GM12878 (cell line): ENCODE results near the gene EML1. TPM values are rescaled to one million over a fixed set of nuclear protein-coding genes. Genes with fewer than 3 reads are reported as not detected.

ENCODE experiments used
- ATAC-seq: fragments of 200-7000 bp; cut with Tn5 transposase; 3 replicates; pipeline ENCODE4 v1.9.1; 2020; ENCODE audit warnings: mild to moderate bottlenecking, moderate library complexity
- BruUV-seq: library from RNA; stranded (reverse); fragments of 400-500 nt; replicated peaks from 2 replicates; lab custom pipeline; 2021; lab: Mats Ljungman, UMichigan
- CTCF ChIA-PET: fragments of 300-600 bp; sonication (Branson Sonifier 250); formaldehyde crosslinking; extraction: SDS; loops from one replicate; lab custom pipeline; 2021; ENCODE audit warnings: inconsistent platforms; lab: Yijun Ruan, JAX
- POLR2A ChIA-PET: fragments of 350-600 bp; formaldehyde crosslinking; extraction: SDS; loops from one replicate; lab custom pipeline; 2021; ENCODE audit warnings: inconsistent platforms; lab: Charles Lee
- RAD21 ChIA-PET: fragments of 300-600 bp; sonication (Branson Sonifier 250); formaldehyde crosslinking; loops from one replicate; lab custom pipeline; 2023; ENCODE audit warnings: antibody characterized with exemption; ENCODE audit not compliant: unreplicated experiment; lab: Charles Lee
- SMC1A ChIA-PET: fragments of 300-600 bp; sonication (Branson Sonifier 250); formaldehyde crosslinking; loops from one replicate; lab custom pipeline; 2023; ENCODE audit not compliant: unreplicated experiment, uncharacterized antibody; lab: Charles Lee
- DNase-seq: peaks from one replicate; pipeline ENCODE4 v3.0.0-alpha.2; 2011; ENCODE audit warnings: low read depth, low spot score
- FAIRE-seq: peaks from 3 replicates; lab custom pipeline; 2011; peaks lifted over from hg19 to GRCh38; lab: Jason Lieb, UNC
- H2AFZ ChIP-seq: 2 replicates; pipeline ENCODE4 v1.6.0; 2011; ENCODE audit warnings: low read depth, low read length, control low read depth; ENCODE audit not compliant: control insufficient read depth
- H3K27ac ChIP-seq: 2 replicates; pipeline ENCODE4 v1.5.1; 2011; ENCODE audit warnings: control low read depth; ENCODE audit not compliant: control insufficient read depth, insufficient read depth
- H3K27me3 ChIP-seq, 2 experiments: replicated peaks in 1 of 2; 2 replicates each; pipeline versions ENCODE4 v1.6.0 to v1.6.1; 2011; ENCODE audit warnings: low read length in 1 of 2; ENCODE audit not compliant: control insufficient read depth in 2 of 2, insufficient read depth in 2 of 2
- H3K36me3 ChIP-seq, 2 experiments: 2 replicates each; pipeline ENCODE4 v1.5.1; 2011; ENCODE audit warnings: low read length in 1 of 2; ENCODE audit not compliant: control insufficient read depth in 2 of 2, insufficient read depth in 2 of 2
- H3K4me1 ChIP-seq: 2 replicates; pipeline ENCODE4 v1.6.1; 2011; ENCODE audit warnings: mild to moderate bottlenecking, low read length, moderate library complexity, mixed read lengths; ENCODE audit not compliant: control insufficient read depth, insufficient read depth
- H3K4me2 ChIP-seq: 2 replicates; pipeline ENCODE4 v1.6.0; 2011; ENCODE audit warnings: control low read depth; ENCODE audit not compliant: control insufficient read depth, insufficient read depth
- H3K4me3 ChIP-seq: fragments of 200-600 bp; sonication (generic); 2 replicates; pipeline ENCODE4 v1.5.1; 2016
- H3K79me2 ChIP-seq: 2 replicates; pipeline ENCODE4 v1.6.0; 2011; ENCODE audit warnings: low read length; ENCODE audit not compliant: control insufficient read depth, insufficient read depth
- H3K9ac ChIP-seq: 2 replicates; pipeline ENCODE4 v1.8.0; 2011; ENCODE audit warnings: low read length, control low read depth, mixed read lengths; ENCODE audit not compliant: control insufficient read depth, insufficient read depth
- H3K9me3 ChIP-seq: replicated peaks from 3 replicates; pipeline ENCODE4 v1.5.1; 2011; ENCODE audit warnings: mild to moderate bottlenecking, low read length; ENCODE audit not compliant: control insufficient read depth, insufficient read depth
- H4K20me1 ChIP-seq: 2 replicates; pipeline ENCODE4 v1.6.0; 2011; ENCODE audit not compliant: control insufficient read depth, insufficient read depth
- FOXK2 ChIP-seq: fragments of 450-650 bp; IDR thresholded peaks from 2 replicates; pipeline ENCODE4 v1.6.1; 2017; ENCODE audit warnings: mild to moderate bottlenecking, moderate library complexity
- NFIC ChIP-seq: IDR thresholded peaks from 2 replicates; pipeline ENCODE4 v1.6.1; 2012; ENCODE audit warnings: low read depth, mild to moderate bottlenecking, inconsistent platforms, low read length, moderate library complexity
- NFYB ChIP-seq: IDR thresholded peaks from 2 replicates; pipeline ENCODE4 v1.6.1; 2011; ENCODE audit warnings: low read depth, mild to moderate bottlenecking, low read length, improper control_type of control experiment, moderate library complexity; ENCODE audit not compliant: insufficient read depth
- NRF1 ChIP-seq: conservative IDR thresholded peaks from 2 replicates; pipeline ENCODE4 v1.6.1; 2011; ENCODE audit warnings: mild to moderate bottlenecking, low read depth, low read length, improper control_type of control experiment
- RAD51 ChIP-seq: fragments of 450-650 bp; IDR thresholded peaks from 2 replicates; pipeline ENCODE4 v1.6.1; 2016; ENCODE audit warnings: moderate library complexity, mild to moderate bottlenecking, inconsistent platforms
- RELB ChIP-seq: fragments of 450-650 bp; IDR thresholded peaks from 2 replicates; pipeline ENCODE4 v1.6.1; 2017; ENCODE audit warnings: low read depth, mild to moderate bottlenecking, moderate library complexity
- RFX5 ChIP-seq: IDR thresholded peaks from 2 replicates; pipeline ENCODE4 v1.6.1; 2011; ENCODE audit warnings: low read depth, low read length, improper control_type of control experiment
- TBL1XR1 ChIP-seq: IDR thresholded peaks from 2 replicates; pipeline ENCODE4 v1.6.1; 2012; ENCODE audit warnings: low read depth, low read length, improper control_type of control experiment
- WRNIP1 ChIP-seq: IDR thresholded peaks from 2 replicates; pipeline ENCODE4 v1.6.1; 2011; ENCODE audit warnings: low read depth, low read length, improper control_type of control experiment, borderline replicate concordance
- YBX1 ChIP-seq: fragments of 450-650 bp; IDR thresholded peaks from 2 replicates; pipeline ENCODE4 v1.6.1; 2016; ENCODE audit warnings: antibody characterized with exemption
- ZNF217 ChIP-seq: fragments of 450-650 bp; IDR thresholded peaks from 2 replicates; pipeline ENCODE4 v1.6.1; 2017; ENCODE audit warnings: antibody characterized with exemption, mild to moderate bottlenecking
- ZNF274 ChIP-seq: IDR thresholded peaks from one replicate; pipeline ENCODE4 v1.8.0; 2011; ENCODE audit not compliant: insufficient read length, insufficient read depth
- WGBS: methylation state at CpG from one replicate; pipeline ENCODE4 v1.1.6; 2016; ENCODE audit warnings: low lambda C conversion rate; ENCODE audit not compliant: insufficient replicate concordance, insufficient coverage; ENCODE audit errors: missing lambda C conversion rate; 5-methylcytosine and 5-hydroxymethylcytosine counted together
- in situ Hi-C: fragments of 300-500 bp; cut with MboI; formaldehyde crosslinking; loops from 9 replicates; pipeline ENCODE4 v1.14.3; 2018; ENCODE audit warnings: mixed read lengths
- intact Hi-C: fragments of 100-400 bp; cut with micrococcal nuclease; formaldehyde crosslinking; loops from one replicate; pipeline ENCODE4 v1.14.2; 2022; ENCODE audit not compliant: unreplicated experiment
- polyA plus RNA-seq, 11 experiments: library from polyadenylated mRNA; depleted of rRNA in 4 of 11; unstranded in 6 of 11; stranded (reverse) in 5 of 11; fragments of >200 nt; fragmentation: Nextera tagmentation in 4 of 11; fragmentation: Illumina TruSeq in 1 of 11; extraction: Ambion mirVana in 4 of 11; extraction: Trizol in 1 of 11; gene quantifications; 1 replicate in 1 of 11; 2 replicates in 10 of 11; pipeline versions ENCODE4 v1.2.1 to v1.2.3, GENCODE V29; 2011 to 2016; ENCODE audit warnings: inconsistent platforms in 2 of 11, missing spikeins in 2 of 11, low read depth in 1 of 11
- total RNA-seq, 4 experiments: library from RNA; depleted of rRNA in 3 of 4; stranded (reverse); fragments of >200 nt in 3 of 4; fragmentation: Illumina TruSeq in 1 of 4; extraction: Trizol in 1 of 4; gene quantifications; 2 replicates each; pipeline versions ENCODE4 v1.2.1 to v1.2.3, GENCODE V29; 2013 to 2021
- TF ChIP-seq, protein P1 (sequence below): IDR thresholded peaks from 2 replicates; pipeline ENCODE4 v1.6.1; 2011; ENCODE audit warnings: low read depth, mild to moderate bottlenecking, low read length, moderate library complexity, borderline replicate concordance; ENCODE audit errors: extremely low read depth

EML1 gene
- total and polyA plus RNA-seq, 10 of the 15 experiments (the other 5 are each of a cell fraction or from before 2014, with no cell fraction given) = 0.05 to 3.4 (median 0.11) TPM; not detected in 3

GRCh38 chr14:99750746-99751450 lies 42.3 kb upstream of the EML1 start:
- Histone ChIP-seq H3K4me2 (no peak overlapping the region), H3K27me3 (peaks cover 2 to 4% of the 10 kb centered on the region in 2 experiments; a peak in 2 of 4 replicates), H3K79me2 (no peaks in the 10 kb centered on the region), H4K20me1 (no peaks in the 10 kb centered on the region), H3K9me3 (no peaks in the 10 kb centered on the region), H3K4me3 (no peak overlapping the region), H3K27ac (no peak overlapping the region), H3K4me1 (no peaks in the 10 kb centered on the region), H3K9ac (no peak overlapping the region), H3K36me3 (no peaks in the 10 kb centered on the region), H2AFZ (no peak overlapping the region)
- intact Hi-C loops (no loop called here), in situ Hi-C loops (no loop called here)
- no TSS peak for BruUV-seq
- ATAC-seq (no peak), FAIRE-seq (no peak), DNase-seq (no peak)
- ChIA-PET RAD21 (no interaction called here), CTCF (no interaction called here), SMC1A (no interaction called here)
- 21% methylated on average over 11 of the region's 11 CpGs for WGBS
- no peak for TF ChIP-seq WRNIP1
- no peak for TF ChIP-seq NFIC
- no peak for TF ChIP-seq RFX5
- TF ChIP-seq RAD51 = no peak
- TF ChIP-seq YBX1 = no peak
- no peak for TF ChIP-seq ZNF274
- TF ChIP-seq, protein P1, sequence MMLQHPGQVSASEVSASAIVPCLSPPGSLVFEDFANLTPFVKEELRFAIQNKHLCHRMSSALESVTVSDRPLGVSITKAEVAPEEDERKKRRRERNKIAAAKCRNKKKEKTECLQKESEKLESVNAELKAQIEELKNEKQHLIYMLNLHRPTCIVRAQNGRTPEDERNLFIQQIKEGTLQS = no peak
- TF ChIP-seq ZNF217 = no peak
- no peak for TF ChIP-seq NFYB
- no peak for TF ChIP-seq NRF1
- TF ChIP-seq RELB = no peak
- no peak for TF ChIP-seq TBL1XR1
- no peak for TF ChIP-seq FOXK2
- TF ChIP-seq, all 136 proteins: peak for 0
- POLR2A ChIA-PET = no interaction called here
